ENCODE results near the gene LRPPRC. TPM values are rescaled to one million over a fixed set of nuclear protein-coding genes. Genes with fewer than 3 reads are reported as not detected.

LRPPRC gene
- total and polyA plus RNA-seq, 9 of the 15 experiments (the other 6 are each of a cell fraction or from before 2014, with no cell fraction given): 41.5 to 214 (median 138) TPM

DNA sequence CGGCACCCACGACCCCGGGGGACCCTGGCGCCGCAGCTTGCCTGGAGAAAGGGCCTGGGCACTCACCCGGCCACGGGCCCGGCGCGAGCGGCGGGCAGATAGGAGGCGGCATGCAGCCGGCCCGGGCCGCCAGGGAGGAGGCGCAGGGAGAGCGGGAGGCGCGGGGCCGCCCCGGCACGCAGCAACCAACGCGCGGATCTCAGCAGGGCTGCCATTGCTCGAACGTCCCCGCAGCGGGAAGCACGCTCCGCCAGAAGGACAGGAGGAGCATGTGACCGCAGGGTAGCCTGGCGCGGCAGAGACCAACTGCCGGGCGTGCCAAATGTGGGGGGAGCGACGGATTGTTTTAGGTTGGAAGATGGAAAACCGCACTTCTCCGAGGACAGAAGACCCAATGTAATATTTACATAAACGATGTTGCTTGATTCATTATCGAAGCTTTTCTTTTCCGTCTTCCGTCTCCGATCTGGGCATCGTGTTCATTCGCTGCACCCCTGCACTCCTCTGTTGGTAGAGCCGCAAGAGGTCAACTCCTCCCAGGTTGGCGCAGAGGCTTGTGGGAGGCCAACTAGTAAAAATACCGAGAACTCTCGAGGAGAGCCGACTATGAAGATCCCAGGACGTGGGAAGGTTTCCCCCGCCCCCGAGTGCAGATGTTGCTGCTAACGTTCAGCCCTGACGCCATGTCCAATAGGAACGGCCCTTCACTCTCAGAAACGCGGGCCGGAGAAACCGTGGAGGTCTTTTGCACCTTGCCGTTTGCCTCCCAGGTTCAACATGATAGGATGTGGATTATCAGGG, at the start of gene LRPPRC (continued):
- 0 out of 2 replicates have a peak, but pooled peaks have one; percentile 23 for TF ChIP-seq OTX1 (CRISPR knock-in tag; IDR thresholded peaks at IDR 0.05)
- TF ChIP-seq, protein P1, sequence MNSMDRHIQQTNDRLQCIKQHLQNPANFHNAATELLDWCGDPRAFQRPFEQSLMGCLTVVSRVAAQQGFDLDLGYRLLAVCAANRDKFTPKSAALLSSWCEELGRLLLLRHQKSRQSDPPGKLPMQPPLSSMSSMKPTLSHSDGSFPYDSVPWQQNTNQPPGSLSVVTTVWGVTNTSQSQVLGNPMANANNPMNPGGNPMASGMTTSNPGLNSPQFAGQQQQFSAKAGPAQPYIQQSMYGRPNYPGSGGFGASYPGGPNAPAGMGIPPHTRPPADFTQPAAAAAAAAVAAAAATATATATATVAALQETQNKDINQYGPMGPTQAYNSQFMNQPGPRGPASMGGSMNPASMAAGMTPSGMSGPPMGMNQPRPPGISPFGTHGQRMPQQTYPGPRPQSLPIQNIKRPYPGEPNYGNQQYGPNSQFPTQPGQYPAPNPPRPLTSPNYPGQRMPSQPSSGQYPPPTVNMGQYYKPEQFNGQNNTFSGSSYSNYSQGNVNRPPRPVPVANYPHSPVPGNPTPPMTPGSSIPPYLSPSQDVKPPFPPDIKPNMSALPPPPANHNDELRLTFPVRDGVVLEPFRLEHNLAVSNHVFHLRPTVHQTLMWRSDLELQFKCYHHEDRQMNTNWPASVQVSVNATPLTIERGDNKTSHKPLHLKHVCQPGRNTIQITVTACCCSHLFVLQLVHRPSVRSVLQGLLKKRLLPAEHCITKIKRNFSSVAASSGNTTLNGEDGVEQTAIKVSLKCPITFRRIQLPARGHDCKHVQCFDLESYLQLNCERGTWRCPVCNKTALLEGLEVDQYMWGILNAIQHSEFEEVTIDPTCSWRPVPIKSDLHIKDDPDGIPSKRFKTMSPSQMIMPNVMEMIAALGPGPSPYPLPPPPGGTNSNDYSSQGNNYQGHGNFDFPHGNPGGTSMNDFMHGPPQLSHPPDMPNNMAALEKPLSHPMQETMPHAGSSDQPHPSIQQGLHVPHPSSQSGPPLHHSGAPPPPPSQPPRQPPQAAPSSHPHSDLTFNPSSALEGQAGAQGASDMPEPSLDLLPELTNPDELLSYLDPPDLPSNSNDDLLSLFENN (IDR thresholded peaks at IDR 0.05; ENCODE audit: low read depth in 2 of 2, low read length in 2 of 2): peak in 1 of 2 experiments; percentile 61; a peak in 1 of 4 replicates
- TF ChIP-seq HDAC1 (IDR thresholded peaks at IDR 0.05): peak in 1 of 2 experiments; percentile 88; a peak in 2 of 4 replicates
- TF ChIP-seq EGR1 (conservative IDR thresholded peaks at IDR 0.05): peak; percentile 89
- TF ChIP-seq TOE1 (IDR thresholded peaks at IDR 0.05; ENCODE audit: borderline replicate concordance): peak; percentile 99
- no peak for TF ChIP-seq TOE1 (CRISPR knock-in tag; IDR thresholded peaks at IDR 0.05; ENCODE audit: borderline replicate concordance, low read depth)
- TF ChIP-seq HSF4 (CRISPR knock-in tag; IDR thresholded peaks at IDR 0.05; ENCODE audit: borderline replicate concordance): no peak
- TF ChIP-seq, protein P2, sequence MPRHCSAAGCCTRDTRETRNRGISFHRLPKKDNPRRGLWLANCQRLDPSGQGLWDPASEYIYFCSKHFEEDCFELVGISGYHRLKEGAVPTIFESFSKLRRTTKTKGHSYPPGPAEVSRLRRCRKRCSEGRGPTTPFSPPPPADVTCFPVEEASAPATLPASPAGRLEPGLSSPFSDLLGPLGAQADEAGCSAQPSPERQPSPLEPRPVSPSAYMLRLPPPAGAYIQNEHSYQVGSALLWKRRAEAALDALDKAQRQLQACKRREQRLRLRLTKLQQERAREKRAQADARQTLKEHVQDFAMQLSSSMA (CRISPR knock-in tag; IDR thresholded peaks at IDR 0.05): no peak
- TF ChIP-seq NFATC3 (IDR thresholded peaks at IDR 0.05): no peak
- TF ChIP-seq, protein P3, sequence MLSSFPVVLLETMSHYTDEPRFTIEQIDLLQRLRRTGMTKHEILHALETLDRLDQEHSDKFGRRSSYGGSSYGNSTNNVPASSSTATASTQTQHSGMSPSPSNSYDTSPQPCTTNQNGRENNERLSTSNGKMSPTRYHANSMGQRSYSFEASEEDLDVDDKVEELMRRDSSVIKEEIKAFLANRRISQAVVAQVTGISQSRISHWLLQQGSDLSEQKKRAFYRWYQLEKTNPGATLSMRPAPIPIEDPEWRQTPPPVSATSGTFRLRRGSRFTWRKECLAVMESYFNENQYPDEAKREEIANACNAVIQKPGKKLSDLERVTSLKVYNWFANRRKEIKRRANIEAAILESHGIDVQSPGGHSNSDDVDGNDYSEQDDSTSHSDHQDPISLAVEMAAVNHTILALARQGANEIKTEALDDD (IDR thresholded peaks at IDR 0.05): no peak
- TF ChIP-seq, protein P4, sequence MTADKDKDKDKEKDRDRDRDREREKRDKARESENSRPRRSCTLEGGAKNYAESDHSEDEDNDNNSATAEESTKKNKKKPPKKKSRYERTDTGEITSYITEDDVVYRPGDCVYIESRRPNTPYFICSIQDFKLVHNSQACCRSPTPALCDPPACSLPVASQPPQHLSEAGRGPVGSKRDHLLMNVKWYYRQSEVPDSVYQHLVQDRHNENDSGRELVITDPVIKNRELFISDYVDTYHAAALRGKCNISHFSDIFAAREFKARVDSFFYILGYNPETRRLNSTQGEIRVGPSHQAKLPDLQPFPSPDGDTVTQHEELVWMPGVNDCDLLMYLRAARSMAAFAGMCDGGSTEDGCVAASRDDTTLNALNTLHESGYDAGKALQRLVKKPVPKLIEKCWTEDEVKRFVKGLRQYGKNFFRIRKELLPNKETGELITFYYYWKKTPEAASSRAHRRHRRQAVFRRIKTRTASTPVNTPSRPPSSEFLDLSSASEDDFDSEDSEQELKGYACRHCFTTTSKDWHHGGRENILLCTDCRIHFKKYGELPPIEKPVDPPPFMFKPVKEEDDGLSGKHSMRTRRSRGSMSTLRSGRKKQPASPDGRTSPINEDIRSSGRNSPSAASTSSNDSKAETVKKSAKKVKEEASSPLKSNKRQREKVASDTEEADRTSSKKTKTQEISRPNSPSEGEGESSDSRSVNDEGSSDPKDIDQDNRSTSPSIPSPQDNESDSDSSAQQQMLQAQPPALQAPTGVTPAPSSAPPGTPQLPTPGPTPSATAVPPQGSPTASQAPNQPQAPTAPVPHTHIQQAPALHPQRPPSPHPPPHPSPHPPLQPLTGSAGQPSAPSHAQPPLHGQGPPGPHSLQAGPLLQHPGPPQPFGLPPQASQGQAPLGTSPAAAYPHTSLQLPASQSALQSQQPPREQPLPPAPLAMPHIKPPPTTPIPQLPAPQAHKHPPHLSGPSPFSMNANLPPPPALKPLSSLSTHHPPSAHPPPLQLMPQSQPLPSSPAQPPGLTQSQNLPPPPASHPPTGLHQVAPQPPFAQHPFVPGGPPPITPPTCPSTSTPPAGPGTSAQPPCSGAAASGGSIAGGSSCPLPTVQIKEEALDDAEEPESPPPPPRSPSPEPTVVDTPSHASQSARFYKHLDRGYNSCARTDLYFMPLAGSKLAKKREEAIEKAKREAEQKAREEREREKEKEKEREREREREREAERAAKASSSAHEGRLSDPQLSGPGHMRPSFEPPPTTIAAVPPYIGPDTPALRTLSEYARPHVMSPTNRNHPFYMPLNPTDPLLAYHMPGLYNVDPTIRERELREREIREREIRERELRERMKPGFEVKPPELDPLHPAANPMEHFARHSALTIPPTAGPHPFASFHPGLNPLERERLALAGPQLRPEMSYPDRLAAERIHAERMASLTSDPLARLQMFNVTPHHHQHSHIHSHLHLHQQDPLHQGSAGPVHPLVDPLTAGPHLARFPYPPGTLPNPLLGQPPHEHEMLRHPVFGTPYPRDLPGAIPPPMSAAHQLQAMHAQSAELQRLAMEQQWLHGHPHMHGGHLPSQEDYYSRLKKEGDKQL (CRISPR knock-in tag; IDR thresholded peaks at IDR 0.05; ENCODE audit: borderline replicate concordance): no peak
- no peak for TF ChIP-seq ZNF77 (CRISPR knock-in tag; IDR thresholded peaks at IDR 0.05)
- TF ChIP-seq SMARCA5 (IDR thresholded peaks at IDR 0.05): no peak
- TF ChIP-seq, protein P5, sequence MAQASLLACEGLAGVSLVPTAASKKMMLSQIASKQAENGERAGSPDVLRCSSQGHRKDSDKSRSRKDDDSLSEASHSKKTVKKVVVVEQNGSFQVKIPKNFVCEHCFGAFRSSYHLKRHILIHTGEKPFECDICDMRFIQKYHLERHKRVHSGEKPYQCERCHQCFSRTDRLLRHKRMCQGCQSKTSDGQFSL (CRISPR knock-in tag; IDR thresholded peaks at IDR 0.05): no peak
- TF ChIP-seq, protein P5 (tag; IDR thresholded peaks at IDR 0.05): no peak
- peak; percentile 89; the same call in 1 of the 2 replicates for TF ChIP-seq ZNF282 (CRISPR knock-in tag; IDR thresholded peaks at IDR 0.05)

All from K562 (cell line).